DMS53 treated with DMSO at 0.1 percent for 48 hours (cell line): ENCODE results near the gene SLC22A31.
"Not testable (repeated sequence)": the region's sequence is repeated elsewhere in the genome, so short reads cannot be mapped to it uniquely, and the experiment has no call there.

ENCODE experiments used
- DNase-seq: peaks from one replicate; lab custom pipeline; 2025; ENCODE audit not compliant: unreplicated experiment; lab: John Stamatoyannopoulos, UW

SLC22A31 gene

DNA sequence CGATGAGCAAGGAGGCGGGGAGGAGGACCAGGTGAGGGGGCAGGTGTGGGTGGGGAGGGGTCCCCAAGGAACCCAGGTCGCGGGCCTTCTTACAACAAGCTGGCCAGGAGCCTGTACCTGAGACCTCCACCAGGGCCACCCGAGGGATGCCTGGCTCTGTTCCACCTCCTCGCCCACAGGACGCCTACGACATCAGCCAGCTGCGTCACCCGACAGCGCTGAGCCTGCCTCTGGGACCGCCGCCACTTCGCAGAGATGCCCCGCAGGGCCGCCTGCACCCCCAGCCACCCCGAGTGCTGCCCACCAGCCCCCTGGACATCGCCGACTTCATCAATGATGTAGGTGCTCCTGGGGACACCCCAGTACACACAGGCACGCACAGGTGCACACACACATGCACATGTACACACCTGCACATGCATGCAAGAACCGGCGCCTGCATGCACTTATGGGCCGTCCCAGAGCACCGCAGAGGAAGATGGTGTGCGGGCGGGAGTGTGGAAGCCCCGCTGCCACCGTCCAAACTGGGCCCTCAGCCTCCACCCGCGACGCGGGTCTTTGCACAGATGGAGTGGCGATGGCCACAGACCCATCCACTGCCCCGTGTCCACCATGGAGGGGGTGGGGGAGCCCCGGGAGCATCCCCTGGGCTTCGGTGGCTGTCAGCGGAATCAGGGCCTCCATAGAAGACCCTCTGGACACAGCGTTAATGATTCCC, 6.6 kb downstream of the SLC22A31 start:
- DNase-seq: no peak

DNA sequence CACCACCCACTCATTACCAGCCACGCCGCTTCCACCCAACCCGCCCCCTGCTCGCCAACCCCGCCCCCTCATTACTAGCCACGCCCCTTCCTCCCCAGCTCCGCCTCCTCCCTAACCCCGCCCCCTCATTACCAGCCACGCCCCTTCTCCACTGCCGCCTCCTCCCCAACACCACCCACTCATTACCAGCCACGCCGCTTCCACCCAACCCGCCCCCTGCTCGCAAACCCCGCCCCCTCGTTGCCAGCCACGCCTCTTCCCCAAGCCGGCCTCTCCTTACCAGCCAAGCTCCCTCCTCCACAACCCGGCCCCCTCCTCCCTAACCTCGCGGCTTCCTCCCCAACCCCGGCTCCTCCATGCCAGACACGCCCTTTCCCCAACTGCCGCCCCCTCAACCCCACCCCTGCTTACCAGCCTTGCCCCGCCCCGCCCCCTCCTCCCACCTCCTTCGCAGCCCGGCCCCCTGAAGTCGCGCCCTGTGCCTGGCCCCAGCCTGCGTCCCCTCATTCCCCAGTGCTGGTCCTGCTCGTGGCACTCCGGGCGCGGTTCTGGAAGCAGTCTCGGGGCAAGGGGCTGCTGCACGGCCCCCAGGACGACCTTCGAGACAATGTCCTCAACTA, 7.3 kb downstream of the SLC22A31 start:
- DNase-seq: no peak

- DNase-seq: not testable (repeated sequence)
These were observed 8.0 kb downstream of the SLC22A31 start for GRCh38 chr16:89192186-89192955.

DNA sequence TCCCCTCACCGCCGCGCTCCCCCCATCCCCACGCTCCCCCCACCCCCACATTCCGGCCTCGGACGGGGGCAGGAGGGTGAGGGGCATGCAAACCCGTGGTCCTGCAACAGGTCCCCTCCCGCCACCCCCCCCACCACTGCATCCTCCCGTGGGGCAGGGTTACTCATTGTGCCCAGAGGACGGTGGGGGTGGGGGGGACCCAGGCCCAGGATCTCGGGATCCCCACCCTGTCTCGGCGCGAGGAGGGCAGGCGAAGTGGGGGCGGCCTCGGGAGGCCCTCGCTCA, 8.5 kb downstream of the SLC22A31 start:
- no peak for DNase-seq

DNA sequence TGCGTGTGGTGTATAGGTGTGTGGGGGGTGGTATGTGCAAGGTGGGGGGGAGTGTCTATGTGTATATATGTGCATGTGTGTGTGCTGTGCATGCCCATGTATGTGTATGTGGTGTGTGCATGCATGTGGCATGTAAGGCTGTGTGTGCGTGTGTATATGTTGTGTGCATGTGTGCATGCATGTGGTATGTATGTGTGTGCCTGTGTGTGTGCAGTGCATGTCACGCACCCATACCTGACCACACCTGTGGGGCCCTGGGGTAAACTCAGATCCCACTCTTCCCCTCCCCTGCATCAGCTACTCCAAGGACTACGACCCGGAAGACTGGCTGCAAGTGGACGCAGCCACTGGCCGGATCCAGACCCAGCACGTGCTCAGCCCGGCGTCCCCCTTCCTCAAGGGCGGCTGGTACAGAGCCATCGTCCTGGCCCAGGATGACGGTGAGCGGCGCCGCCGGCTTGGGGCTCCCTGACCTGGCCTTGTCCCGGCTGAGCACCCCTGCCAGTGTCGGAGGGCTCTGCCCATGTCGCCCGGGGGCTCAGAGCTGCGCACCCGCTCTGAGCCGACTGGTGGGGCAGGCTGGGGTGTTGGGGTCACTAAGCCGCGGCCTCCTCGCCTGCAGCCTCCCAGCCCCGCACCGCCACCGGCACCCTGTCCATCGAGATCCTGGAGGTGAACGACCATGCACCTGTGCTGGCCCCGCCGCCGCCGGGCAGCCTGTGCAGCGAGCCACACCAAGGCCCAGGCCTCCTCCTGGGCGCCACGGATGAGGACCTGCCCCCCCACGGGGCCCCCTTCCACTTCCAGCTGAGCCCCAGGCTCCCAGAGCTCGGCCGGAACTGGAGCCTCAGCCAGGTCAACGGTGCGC, 9.1 kb downstream of the SLC22A31 start:
- DNase-seq: no peak

DNA sequence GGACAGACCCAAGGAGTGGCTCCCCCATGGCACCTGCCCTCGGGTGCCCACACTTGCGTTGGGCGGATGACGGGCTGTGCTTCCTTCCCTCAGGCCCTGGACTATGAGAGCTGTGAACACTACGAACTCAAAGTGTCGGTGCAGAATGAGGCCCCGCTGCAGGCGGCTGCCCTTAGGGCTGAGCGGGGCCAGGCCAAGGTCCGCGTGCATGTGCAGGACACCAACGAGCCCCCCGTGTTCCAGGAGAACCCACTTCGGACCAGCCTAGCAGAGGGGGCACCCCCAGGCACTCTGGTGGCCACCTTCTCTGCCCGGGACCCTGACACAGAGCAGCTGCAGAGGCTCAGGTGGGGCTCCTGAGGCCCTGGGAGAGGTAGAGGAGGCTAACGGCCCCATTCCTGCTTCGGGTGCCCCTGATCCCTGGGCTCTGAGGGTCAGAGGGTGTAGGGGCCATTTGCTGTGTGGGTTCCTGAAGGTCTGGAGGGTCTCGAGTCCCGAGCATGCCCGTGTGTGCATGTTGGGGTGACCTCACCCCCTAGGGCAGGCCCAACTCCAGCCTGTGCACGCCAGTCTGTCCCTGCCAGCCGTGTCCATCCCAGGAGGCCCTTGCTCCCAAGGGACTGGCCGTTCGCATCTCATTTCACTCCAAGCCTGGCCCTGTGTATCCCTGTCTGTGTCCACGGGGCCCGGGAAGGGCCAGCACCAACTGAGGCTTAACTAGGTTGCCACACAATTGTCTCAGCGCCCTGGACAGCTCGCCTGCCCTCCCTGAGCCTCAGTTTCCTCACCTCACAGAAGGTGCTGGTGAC, 10.0 kb downstream of the SLC22A31 start:
- DNase-seq: no peak

DNA sequence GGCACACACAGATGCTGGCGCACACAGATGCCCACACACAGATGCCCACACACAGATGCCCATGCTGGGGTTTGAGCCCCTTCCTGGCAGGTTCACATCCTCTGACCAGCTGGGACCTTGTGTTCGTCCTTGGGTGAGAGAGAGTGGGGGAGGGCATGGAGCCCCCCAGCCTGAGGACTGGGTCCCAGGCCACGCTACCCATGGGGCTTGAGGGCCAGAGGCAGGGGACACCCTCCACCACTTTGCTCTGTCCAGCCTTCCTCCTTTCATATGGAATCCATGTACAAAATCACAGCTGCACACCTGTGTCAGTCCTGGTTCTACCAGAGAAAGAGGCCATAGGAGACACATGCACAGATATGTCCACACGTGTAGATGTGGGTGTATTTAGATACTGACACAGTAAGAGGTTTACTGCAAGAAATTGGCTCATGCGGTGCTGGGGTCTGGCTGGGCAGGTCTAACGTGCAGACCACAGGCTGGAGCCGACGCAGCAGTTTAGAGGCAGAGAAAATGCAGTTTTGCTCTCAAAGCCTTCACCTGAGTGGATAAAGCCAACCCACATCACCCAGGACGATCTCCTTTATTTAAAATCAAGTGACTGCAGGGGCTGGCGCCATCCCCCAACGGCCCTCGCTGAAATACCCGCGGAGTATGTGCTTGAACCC, 10.8 kb downstream of the SLC22A31 start:
- no peak for DNase-seq

GRCh38 chr16:89188471-89189357, 11.6 kb downstream of the SLC22A31 start:
- DNase-seq: not testable (repeated sequence)

DNA sequence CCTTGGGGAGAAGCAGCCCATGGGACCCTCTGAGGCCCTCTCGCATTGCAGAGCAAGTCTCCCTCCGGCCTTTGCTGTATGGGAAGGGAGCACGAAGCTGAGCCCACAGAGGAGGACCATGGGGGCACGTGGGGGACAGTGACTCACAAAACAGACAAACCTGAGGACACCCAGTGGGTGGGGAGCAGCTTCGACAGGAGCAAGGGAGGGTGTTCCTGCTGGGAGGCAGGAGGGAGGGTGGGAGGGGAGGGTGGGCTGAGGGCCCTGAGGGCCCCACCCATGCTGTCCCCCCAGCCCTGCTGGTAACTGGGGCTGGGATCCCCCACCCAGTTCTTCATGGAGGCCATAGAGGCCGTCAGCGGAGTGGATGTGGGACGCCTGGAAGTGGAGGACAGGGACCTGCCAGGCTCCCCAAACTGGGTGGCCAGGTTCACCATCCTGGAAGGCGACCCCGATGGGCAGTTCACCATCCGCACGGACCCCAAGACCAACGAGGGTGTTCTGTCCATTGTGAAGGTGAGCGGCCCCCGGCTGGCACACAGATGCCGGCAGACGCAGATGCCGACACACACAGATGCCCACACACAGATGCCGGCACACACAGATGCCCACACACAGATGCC, 12.5 kb downstream of the SLC22A31 start:
- DNase-seq: no peak

GRCh38 chr16:89187032-89187769, 13.1 kb downstream of the SLC22A31 start:
- DNase-seq: no peak

DNA sequence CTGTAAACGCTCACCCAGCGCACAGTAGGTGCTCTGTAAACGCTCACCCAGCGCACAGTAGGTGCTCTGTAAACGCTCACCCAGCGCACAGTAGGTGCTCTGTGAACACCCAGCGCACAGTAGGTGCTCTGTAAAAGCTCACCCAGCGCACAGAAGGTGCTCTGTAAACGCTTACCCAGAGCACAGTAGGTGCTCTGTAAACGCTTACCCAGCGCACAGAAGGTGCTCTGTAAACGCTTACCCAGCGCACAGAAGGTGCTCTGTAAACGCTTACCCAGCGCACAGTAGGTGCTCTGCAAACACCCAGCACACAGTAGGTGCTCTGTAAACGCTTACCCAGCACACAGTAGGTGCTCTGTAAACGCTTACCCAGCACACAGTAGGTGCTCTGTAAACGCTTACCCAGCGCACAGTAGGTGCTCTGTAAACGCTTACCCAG, 13.7 kb downstream of the SLC22A31 start:
- not testable (repeated sequence) for DNase-seq

DNA sequence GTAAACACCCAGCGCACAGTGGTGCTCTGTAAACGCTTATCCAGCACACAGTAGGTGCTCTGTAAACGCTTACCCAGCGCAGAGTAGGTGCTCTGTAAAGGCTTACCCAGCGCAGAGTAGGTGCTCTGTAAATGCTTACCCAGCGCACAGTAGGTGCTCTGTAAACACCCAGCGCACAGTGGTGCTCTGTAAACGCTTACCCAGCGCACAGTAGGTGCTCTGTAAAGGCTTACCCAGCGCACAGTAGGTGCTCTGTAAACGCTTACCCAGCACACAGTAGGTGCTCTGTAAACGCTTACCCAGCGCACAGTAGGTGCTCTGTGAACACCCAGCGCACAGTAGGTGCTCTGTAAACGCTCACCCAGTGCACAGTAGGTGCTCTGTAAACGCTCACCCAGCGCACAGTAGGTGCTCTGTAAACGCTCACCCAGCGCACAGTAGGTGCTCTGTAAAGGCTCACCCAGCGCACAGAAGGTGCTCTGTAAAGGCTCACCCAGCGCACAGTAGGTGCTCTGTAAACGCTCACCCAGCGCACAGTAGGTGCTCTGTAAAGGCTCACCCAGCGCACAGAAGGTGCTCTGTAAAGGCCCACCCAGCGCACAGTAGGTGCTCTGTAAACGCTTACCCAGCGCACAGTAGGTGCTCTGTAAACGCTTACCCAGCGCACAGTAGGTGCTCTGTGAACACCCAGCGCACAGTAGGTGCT, 14.3 kb downstream of the SLC22A31 start:
- DNase-seq: not testable (repeated sequence)

GRCh38 chr16:89184933-89185794, 15.2 kb downstream of the SLC22A31 start:
- no peak for DNase-seq

- no peak for DNase-seq
These were observed 15.7 kb downstream of the SLC22A31 start for GRCh38 chr16:89184677-89184932.

GRCh38 chr16:89183975-89184676, 16.2 kb downstream of the SLC22A31 start:
- no peak for DNase-seq

GRCh38 chr16:89183463-89183862, 16.9 kb downstream of the SLC22A31 start:
- no peak for DNase-seq
